Upper lobe of left lung (tissue), 6 donors: ENCODE results near the gene CNTNAP5. TPM values are rescaled to one million over a fixed set of nuclear protein-coding genes. Genes with fewer than 3 reads are reported as not detected.

Experiments used
- ATAC-seq, 2 donors: fragments of 200-7000 bp; cut with Tn5 transposase; one replicate each; pipeline ENCODE4 v1.9.1; 2022; ENCODE audit warnings: mild to moderate bottlenecking in 2 of 2, moderate library complexity in 2 of 2; ENCODE audit not compliant: low FRiP score in 2 of 2
- DNase-seq, 2 donors: peaks; one replicate each; pipeline ENCODE4 v3.0.0-alpha.2; 2019 to 2020
- H3K27ac ChIP-seq, 4 donors: fragments of 200-600 bp; sonication (generic); one replicate each; pipeline ENCODE4 v1.5.1; 2016 to 2019
- H3K27me3 ChIP-seq, 4 donors: fragments of 200-600 bp; sonication (generic); one replicate each; pipeline ENCODE4 v1.5.1; 2017 to 2019
- H3K36me3 ChIP-seq, 4 donors: fragments of 200-600 bp; sonication (generic); one replicate each; pipeline ENCODE4 v1.5.1; 2016 to 2019
- H3K4me1 ChIP-seq, 4 donors: fragments of 200-600 bp; sonication (generic); one replicate each; pipeline ENCODE4 v1.5.1; 2018 to 2019
- H3K4me3 ChIP-seq, 4 donors: fragments of 200-600 bp; sonication (generic); one replicate each; pipeline ENCODE4 v1.5.1; 2017 to 2019; ENCODE audit warnings: mild to moderate bottlenecking in 2 of 4, moderate library complexity in 1 of 4
- H3K9me3 ChIP-seq, 4 donors: fragments of 200-600 bp; sonication (generic); one replicate each; pipeline ENCODE4 v1.5.1; 2018 to 2019
- CTCF ChIP-seq, 6 experiments: fragments of 450-650 bp in 4 of 6; fragments of 200-600 bp in 2 of 6; sonication (generic) in 2 of 6; IDR thresholded peaks; one replicate each; pipeline ENCODE4 v1.5.1; 2016 to 2019; ENCODE audit warnings: antibody characterized with exemption in 6 of 6
- EP300 ChIP-seq, 4 donors: sonication (generic); formaldehyde crosslinking; IDR thresholded peaks; one replicate each; pipeline ENCODE4 v1.5.1; 2017; ENCODE audit warnings: antibody characterized with exemption in 4 of 4, control low read depth in 2 of 4
- POLR2A ChIP-seq, 4 donors: fragments of 450-650 bp; IDR thresholded peaks; one replicate each; pipeline ENCODE4 v1.5.1; 2016 to 2017; ENCODE audit warnings: antibody characterized with exemption in 4 of 4, mild to moderate bottlenecking in 2 of 4
- POLR2AphosphoS5 ChIP-seq, 2 donors: sonication (generic); formaldehyde crosslinking; IDR thresholded peaks; one replicate each; pipeline ENCODE4 v1.5.1; 2017; ENCODE audit warnings: antibody characterized with exemption in 2 of 2
- WGBS, 2 donors: methylation state at CpG; one replicate each; pipeline ENCODE4 v1.1.5; 2017 to 2018; 5-methylcytosine and 5-hydroxymethylcytosine counted together
- total RNA-seq, 6 donors: library from RNA; depleted of rRNA in 4 of 6; stranded (reverse); fragments of >200 nt in 4 of 6; gene quantifications; one replicate each; pipeline versions ENCODE4 v1.1.0 to v1.2.1, GENCODE V29; 2016 to 2021
- donor health status: DM: no; HTN: no; CAD: no; lungs with moderate emphysema.
- donor health status: DM: no; HTN: yes; CAD: no; lungs with severe emphysema.

The CNTNAP5 gene
- total RNA-seq, 6 donors from 2014 or later = not detected

GRCh38 chr2:124678043-124678442 lies 653.0 kb downstream of the CNTNAP5 start:
- TF ChIP-seq CTCF (IDR thresholded peaks at IDR 0.05) (no peak), POLR2A (IDR thresholded peaks at IDR 0.05) (no peak), POLR2AphosphoS5 (IDR thresholded peaks at IDR 0.05) (no peak), EP300 (IDR thresholded peaks at IDR 0.05) (no peak)
- no peaks in the 10 kb centered on the region for H3K27me3 ChIP-seq
- no peaks in the 10 kb centered on the region for H3K36me3 ChIP-seq
- no peaks in the 10 kb centered on the region for H3K9me3 ChIP-seq
- H3K4me1 ChIP-seq = no peaks in the 10 kb centered on the region
- no peak for ATAC-seq
- H3K27ac ChIP-seq = no peak overlapping the region
- no peak overlapping the region for H3K4me3 ChIP-seq
- WGBS, 2 donors = 69 to 72% methylated on average over 2 of the region's 2 CpGs
- no peak for DNase-seq

GRCh38 chr2:124683536-124684428 lies 658.7 kb downstream of the CNTNAP5 start:
- no peak for ATAC-seq
- 76 to 77% methylated on average over 6 of the region's 6 CpGs for WGBS, 2 donors
- no peak overlapping the region for H3K27ac ChIP-seq
- no peak overlapping the region for H3K4me3 ChIP-seq
- no peaks in the 10 kb centered on the region for H3K9me3 ChIP-seq
- no peaks in the 10 kb centered on the region for H3K4me1 ChIP-seq
- no peak for TF ChIP-seq EP300 (IDR thresholded peaks at IDR 0.05)
- no peak for TF ChIP-seq POLR2AphosphoS5 (IDR thresholded peaks at IDR 0.05)
- no peak for TF ChIP-seq CTCF (IDR thresholded peaks at IDR 0.05)
- no peak for TF ChIP-seq POLR2A (IDR thresholded peaks at IDR 0.05)
- DNase-seq = no peak
- H3K36me3 ChIP-seq = no peaks in the 10 kb centered on the region
- no peaks in the 10 kb centered on the region for H3K27me3 ChIP-seq

GRCh38 chr2:124689348-124689747 lies 664.3 kb downstream of the CNTNAP5 start:
- WGBS, 2 donors = 93 to 94% methylated on average over 3 of the region's 3 CpGs
- Histone ChIP-seq H3K4me3 (no peak overlapping the region), H3K4me1 (no peaks in the 10 kb centered on the region), H3K36me3 (no peaks in the 10 kb centered on the region), H3K27ac (no peak overlapping the region), H3K27me3 (no peaks in the 10 kb centered on the region), H3K9me3 (peaks cover 0 to 25% (median 3%) of the 10 kb centered on the region in 4 donors)
- ATAC-seq = no peak
- no peak for TF ChIP-seq POLR2A (IDR thresholded peaks at IDR 0.05)
- TF ChIP-seq POLR2AphosphoS5 (IDR thresholded peaks at IDR 0.05) = no peak
- TF ChIP-seq CTCF (IDR thresholded peaks at IDR 0.05) = no peak
- no peak for TF ChIP-seq EP300 (IDR thresholded peaks at IDR 0.05)
- DNase-seq = no peak

GRCh38 chr2:124692216-124692615 lies 667.1 kb downstream of the CNTNAP5 start:
- Histone ChIP-seq H3K4me1 (no peaks in the 10 kb centered on the region), H3K9me3 (peaks cover 0 to 25% (median 3%) of the 10 kb centered on the region in 4 donors), H3K36me3 (no peaks in the 10 kb centered on the region), H3K27me3 (no peaks in the 10 kb centered on the region), H3K4me3 (no peak overlapping the region), H3K27ac (no peak overlapping the region)
- ATAC-seq (no peak), DNase-seq (no peak)
- no peak for TF ChIP-seq EP300 (IDR thresholded peaks at IDR 0.05)
- no peak for TF ChIP-seq CTCF (IDR thresholded peaks at IDR 0.05)
- TF ChIP-seq POLR2A (IDR thresholded peaks at IDR 0.05) = no peak
- no peak for TF ChIP-seq POLR2AphosphoS5 (IDR thresholded peaks at IDR 0.05)

- DNase-seq = no peak
- H3K27ac ChIP-seq = no peak overlapping the region
- H3K36me3 ChIP-seq = no peaks in the 10 kb centered on the region
- H3K4me1 ChIP-seq = no peaks in the 10 kb centered on the region
- no peak overlapping the region for H3K4me3 ChIP-seq
- no peaks in the 10 kb centered on the region for H3K27me3 ChIP-seq
- no peak for ATAC-seq
- TF ChIP-seq EP300 (IDR thresholded peaks at IDR 0.05) = no peak
- TF ChIP-seq CTCF (IDR thresholded peaks at IDR 0.05) = no peak
- TF ChIP-seq POLR2AphosphoS5 (IDR thresholded peaks at IDR 0.05) = no peak
- no peak for TF ChIP-seq POLR2A (IDR thresholded peaks at IDR 0.05)
- peaks cover 0 to 25% (median 3%) of the 10 kb centered on the region in 4 donors for H3K9me3 ChIP-seq
- 88 to 91% methylated on average over 1 of the region's 1 CpG for WGBS, 2 donors
Observed at GRCh38 chr2:124692707-124693106, 667.6 kb downstream of the CNTNAP5 start.
